Measurements from ENCODE around the gene MAP3K19.

The MAP3K19 gene

DNA sequence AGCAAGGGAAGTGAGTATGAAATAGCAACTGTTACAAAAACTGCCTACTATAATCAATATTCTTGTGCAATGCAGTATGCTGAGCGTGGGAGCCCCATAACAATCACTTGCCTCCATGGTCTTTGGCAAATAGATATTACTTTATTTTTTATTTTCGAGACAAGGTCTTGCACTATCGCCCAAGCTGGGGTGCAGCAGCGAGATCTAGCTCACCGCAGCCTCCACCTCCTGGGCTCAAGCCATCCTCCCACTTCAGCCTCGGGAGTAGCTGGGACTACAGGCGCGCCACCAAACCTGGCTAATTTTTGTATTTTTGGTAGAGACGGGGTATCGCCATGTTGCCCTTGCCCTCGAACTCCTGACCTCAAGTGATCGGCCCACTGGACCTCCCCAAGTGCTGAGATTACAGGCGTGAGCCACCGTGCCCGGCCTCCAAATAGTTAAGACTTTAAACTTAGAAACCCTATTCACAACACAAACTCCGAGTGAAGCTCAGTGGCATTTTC lies 129.8 kb downstream of the MAP3K19 start:
- Histone ChIP-seq H3K27ac (ENCODE audit: extremely low read depth, low read depth, low read length) (peak overlapping the region; percentile 97), H3K4me3 (ENCODE audit: low read depth, low read length) (peak overlapping the region; percentile 99), H3K9me3 (ENCODE audit: control insufficient read depth, insufficient read depth, low read depth, low read length) (no peaks in the 10 kb centered on the region), H3K36me3 (ENCODE audit: control insufficient read depth in 2 of 2, insufficient read depth in 1 of 2, low read length in 2 of 2) (peaks cover 0 to 6% of the 10 kb centered on the region in 2 experiments; a peak in 1 of 3 replicates), H3K4me1 (ENCODE audit: control insufficient read depth, insufficient read depth, low read length) (peaks cover 2% of the 10 kb centered on the region; the same call in 1 of the 2 replicates)
- POLR2A ChIA-PET, result interaction anchor here (0.6 to 0.9 kb wide), 3 partner anchors 245 to 614 kb away, joined by 3 read pairs; partner anchors contain the start of genes R3HDM1 and ZRANB3
- TF ChIP-seq ZNF394 (tag by site-specific recombination; IDR thresholded peaks at IDR 0.05; ENCODE audit: borderline replicate concordance) (peak; percentile 46; the same call in 1 of the 2 replicates), ZSCAN16 (tag by site-specific recombination; IDR thresholded peaks at IDR 0.05) (no peak), REST (tag by site-specific recombination; IDR thresholded peaks at IDR 0.05) (no peak)
- CTCF ChIA-PET, result no interaction called here

Data from HEK293 (cell line).